ENCODE results near the gene PCARE. TPM values are rescaled to one million over a fixed set of nuclear protein-coding genes. Genes with fewer than 3 reads are reported as not detected.

PCARE gene
- total and polyA plus RNA-seq, 5 donors from 2014 or later, result not detected

GRCh38 chr2:29061616-29062015 is 12.7 kb downstream of the PCARE start:
- Histone ChIP-seq H3K9me3 (ENCODE audit: control insufficient read depth in 2 of 2, low read length in 2 of 2) (no peaks in the 10 kb centered on the region), H3K4me3 (ENCODE audit: low read depth, low read length) (no peak overlapping the region), H3K36me3 (ENCODE audit: control insufficient read depth, insufficient read depth, low read length) (no peaks in the 10 kb centered on the region), H3K27ac (ENCODE audit: insufficient read depth, low read length, poor library complexity, severe bottlenecking) (no peak overlapping the region), H3K4me1 (ENCODE audit: control insufficient read depth, insufficient read depth, low read length, poor library complexity, severe bottlenecking) (no peaks in the 10 kb centered on the region), H3K27me3 (ENCODE audit: control insufficient read depth, insufficient read depth, low read length) (no peaks in the 10 kb centered on the region)
- Mint-ChIP-seq H3K27ac (no peak overlapping the region), H3K4me3 (no peak overlapping the region), H3K4me1 (peaks cover 0 to 2% (median 0%) of the 10 kb centered on the region in 4 donors), H3K27me3 (no peaks in the 10 kb centered on the region), H3K9me3 (no peaks in the 10 kb centered on the region), H3K36me3 (no peaks in the 10 kb centered on the region)
- ATAC-seq (ENCODE audit: low read depth in 2 of 2), result no peak
- no peak for DNase-seq

- Mint-ChIP-seq H3K9me3 (no peaks in the 10 kb centered on the region), H3K27me3 (no peaks in the 10 kb centered on the region), H3K36me3 (no peaks in the 10 kb centered on the region), H3K27ac (no peak overlapping the region), H3K4me3 (no peak overlapping the region), H3K4me1 (peaks cover 0 to 2% (median 0%) of the 10 kb centered on the region in 4 donors)
- ATAC-seq (ENCODE audit: low read depth in 2 of 2) (no peak), DNase-seq (no peak)
- Histone ChIP-seq H3K36me3 (ENCODE audit: control insufficient read depth, insufficient read depth, low read length) (no peaks in the 10 kb centered on the region), H3K4me1 (ENCODE audit: control insufficient read depth, insufficient read depth, low read length, poor library complexity, severe bottlenecking) (no peaks in the 10 kb centered on the region), H3K27me3 (ENCODE audit: control insufficient read depth, insufficient read depth, low read length) (no peaks in the 10 kb centered on the region), H3K4me3 (ENCODE audit: low read depth, low read length) (no peak overlapping the region), H3K27ac (ENCODE audit: insufficient read depth, low read length, poor library complexity, severe bottlenecking) (no peak overlapping the region), H3K9me3 (ENCODE audit: control insufficient read depth in 2 of 2, low read length in 2 of 2) (no peaks in the 10 kb centered on the region)
Observed at GRCh38 chr2:29061176-29061575, 13.1 kb downstream of the PCARE start.

GRCh38 chr2:29060441-29060840 is 13.9 kb downstream of the PCARE start:
- H3K4me1 ChIP-seq (ENCODE audit: control insufficient read depth, insufficient read depth, low read length, poor library complexity, severe bottlenecking), result no peaks in the 10 kb centered on the region

GRCh38 chr2:29059624-29060023 is 14.7 kb downstream of the PCARE start:
- Mint-ChIP-seq H3K27ac (peak overlapping the region in 1 of 3 donors; percentile 11), H3K4me1 (peaks cover 0 to 2% (median 0%) of the 10 kb centered on the region in 4 donors), H3K9me3 (no peaks in the 10 kb centered on the region), H3K36me3 (no peaks in the 10 kb centered on the region), H3K27me3 (no peaks in the 10 kb centered on the region), H3K4me3 (no peak overlapping the region)
- H3K4me3 ChIP-seq (ENCODE audit: low read depth, low read length), result no peak overlapping the region
- ATAC-seq (ENCODE audit: low read depth in 2 of 2), result no peak
- no peaks in the 10 kb centered on the region for H3K36me3 ChIP-seq (ENCODE audit: control insufficient read depth, insufficient read depth, low read length)
- DNase-seq, result no peak
- no peaks in the 10 kb centered on the region for H3K4me1 ChIP-seq (ENCODE audit: control insufficient read depth, insufficient read depth, low read length, poor library complexity, severe bottlenecking)
- no peaks in the 10 kb centered on the region for H3K9me3 ChIP-seq (ENCODE audit: control insufficient read depth in 2 of 2, low read length in 2 of 2)
- no peaks in the 10 kb centered on the region for H3K27me3 ChIP-seq (ENCODE audit: control insufficient read depth, insufficient read depth, low read length)
- no peak overlapping the region for H3K27ac ChIP-seq (ENCODE audit: insufficient read depth, low read length, poor library complexity, severe bottlenecking)

More at GRCh38 chr2:29060441-29060840, 13.9 kb downstream of the PCARE start:
- H3K27ac ChIP-seq (ENCODE audit: insufficient read depth, low read length, poor library complexity, severe bottlenecking), result no peak overlapping the region
- DNase-seq, result no peak
- H3K36me3 Mint-ChIP-seq, result no peaks in the 10 kb centered on the region
- H3K9me3 Mint-ChIP-seq, result no peaks in the 10 kb centered on the region
- no peak for ATAC-seq (ENCODE audit: low read depth in 2 of 2)
- peaks cover 0 to 2% (median 0%) of the 10 kb centered on the region in 4 donors for H3K4me1 Mint-ChIP-seq
- H3K9me3 ChIP-seq (ENCODE audit: control insufficient read depth in 2 of 2, low read length in 2 of 2), result no peaks in the 10 kb centered on the region
- no peaks in the 10 kb centered on the region for H3K27me3 Mint-ChIP-seq
- no peak overlapping the region for H3K4me3 ChIP-seq (ENCODE audit: low read depth, low read length)
- no peaks in the 10 kb centered on the region for H3K36me3 ChIP-seq (ENCODE audit: control insufficient read depth, insufficient read depth, low read length)
- no peaks in the 10 kb centered on the region for H3K27me3 ChIP-seq (ENCODE audit: control insufficient read depth, insufficient read depth, low read length)
- peak overlapping the region in 1 of 3 donors; percentile 11 for H3K27ac Mint-ChIP-seq
- no peak overlapping the region for H3K4me3 Mint-ChIP-seq

GRCh38 chr2:29057006-29057405 is 17.3 kb downstream of the PCARE start:
- Mint-ChIP-seq H3K27me3 (no peaks in the 10 kb centered on the region), H3K4me3 (no peak overlapping the region), H3K9me3 (no peaks in the 10 kb centered on the region), H3K36me3 (no peaks in the 10 kb centered on the region), H3K4me1 (peaks cover 0 to 2% (median 0%) of the 10 kb centered on the region in 4 donors), H3K27ac (no peak overlapping the region)
- ATAC-seq (ENCODE audit: low read depth in 2 of 2), result no peak
- Histone ChIP-seq H3K36me3 (ENCODE audit: control insufficient read depth, insufficient read depth, low read length) (no peaks in the 10 kb centered on the region), H3K4me3 (ENCODE audit: low read depth, low read length) (no peak overlapping the region), H3K27me3 (ENCODE audit: control insufficient read depth, insufficient read depth, low read length) (no peaks in the 10 kb centered on the region), H3K4me1 (ENCODE audit: control insufficient read depth, insufficient read depth, low read length, poor library complexity, severe bottlenecking) (no peaks in the 10 kb centered on the region), H3K9me3 (ENCODE audit: control insufficient read depth in 2 of 2, low read length in 2 of 2) (no peaks in the 10 kb centered on the region), H3K27ac (ENCODE audit: insufficient read depth, low read length, poor library complexity, severe bottlenecking) (no peak overlapping the region)
- DNase-seq, result no peak

- no peaks in the 10 kb centered on the region for H3K36me3 ChIP-seq (ENCODE audit: control insufficient read depth, insufficient read depth, low read length)
- Mint-ChIP-seq H3K36me3 (no peaks in the 10 kb centered on the region), H3K4me1 (peaks cover 0 to 2% (median 0%) of the 10 kb centered on the region in 4 donors), H3K9me3 (no peaks in the 10 kb centered on the region), H3K4me3 (no peak overlapping the region), H3K27ac (no peak overlapping the region), H3K27me3 (no peaks in the 10 kb centered on the region)
- no peaks in the 10 kb centered on the region for H3K4me1 ChIP-seq (ENCODE audit: control insufficient read depth, insufficient read depth, low read length, poor library complexity, severe bottlenecking)
- H3K9me3 ChIP-seq (ENCODE audit: control insufficient read depth in 2 of 2, low read length in 2 of 2), result no peaks in the 10 kb centered on the region
- no peak overlapping the region for H3K4me3 ChIP-seq (ENCODE audit: low read depth, low read length)
- H3K27me3 ChIP-seq (ENCODE audit: control insufficient read depth, insufficient read depth, low read length), result no peaks in the 10 kb centered on the region
- ATAC-seq (ENCODE audit: low read depth in 2 of 2), result no peak
- DNase-seq, result no peak
- no peak overlapping the region for H3K27ac ChIP-seq (ENCODE audit: insufficient read depth, low read length, poor library complexity, severe bottlenecking)
Observed at GRCh38 chr2:29056452-29056851, 17.9 kb downstream of the PCARE start.

- no peaks in the 10 kb centered on the region for H3K27me3 Mint-ChIP-seq
- no peak overlapping the region for H3K27ac Mint-ChIP-seq
- ATAC-seq (ENCODE audit: low read depth in 2 of 2) (no peak), DNase-seq (no peak)
- no peaks in the 10 kb centered on the region for H3K36me3 Mint-ChIP-seq
- H3K4me3 Mint-ChIP-seq, result no peak overlapping the region
- H3K9me3 ChIP-seq (ENCODE audit: control insufficient read depth in 2 of 2, low read length in 2 of 2), result no peaks in the 10 kb centered on the region
- H3K9me3 Mint-ChIP-seq, result no peaks in the 10 kb centered on the region
- no peaks in the 10 kb centered on the region for H3K27me3 ChIP-seq (ENCODE audit: control insufficient read depth, insufficient read depth, low read length)
- H3K36me3 ChIP-seq (ENCODE audit: control insufficient read depth, insufficient read depth, low read length), result no peaks in the 10 kb centered on the region
- peaks cover 0 to 2% (median 0%) of the 10 kb centered on the region in 4 donors for H3K4me1 Mint-ChIP-seq
- no peak overlapping the region for H3K4me3 ChIP-seq (ENCODE audit: low read depth, low read length)
- H3K4me1 ChIP-seq (ENCODE audit: control insufficient read depth, insufficient read depth, low read length, poor library complexity, severe bottlenecking), result no peaks in the 10 kb centered on the region
- no peak overlapping the region for H3K27ac ChIP-seq (ENCODE audit: insufficient read depth, low read length, poor library complexity, severe bottlenecking)
Observed at GRCh38 chr2:29055601-29056000, 18.7 kb downstream of the PCARE start.

- no peaks in the 10 kb centered on the region for H3K36me3 Mint-ChIP-seq
- H3K9me3 ChIP-seq (ENCODE audit: control insufficient read depth in 2 of 2, low read length in 2 of 2), result no peaks in the 10 kb centered on the region
- H3K27ac Mint-ChIP-seq, result no peak overlapping the region
- H3K4me3 Mint-ChIP-seq, result no peak overlapping the region
- ATAC-seq (ENCODE audit: low read depth in 2 of 2), result no peak
- H3K27ac ChIP-seq (ENCODE audit: insufficient read depth, low read length, poor library complexity, severe bottlenecking), result no peak overlapping the region
- H3K27me3 ChIP-seq (ENCODE audit: control insufficient read depth, insufficient read depth, low read length), result no peaks in the 10 kb centered on the region
- H3K36me3 ChIP-seq (ENCODE audit: control insufficient read depth, insufficient read depth, low read length), result no peaks in the 10 kb centered on the region
- H3K4me1 ChIP-seq (ENCODE audit: control insufficient read depth, insufficient read depth, low read length, poor library complexity, severe bottlenecking), result no peaks in the 10 kb centered on the region
- no peak for DNase-seq
- H3K4me3 ChIP-seq (ENCODE audit: low read depth, low read length), result no peak overlapping the region
- H3K4me1 Mint-ChIP-seq, result no peaks in the 10 kb centered on the region
- no peaks in the 10 kb centered on the region for H3K9me3 Mint-ChIP-seq
- no peaks in the 10 kb centered on the region for H3K27me3 Mint-ChIP-seq
Observed at GRCh38 chr2:29054430-29054829, 19.9 kb downstream of the PCARE start.
